ENCODE results near the gene RNF214. TPM values are rescaled to one million over a fixed set of nuclear protein-coding genes. Genes with fewer than 3 reads are reported as not detected.

Gene RNF214
- total and polyA plus RNA-seq, 2 of the 13 experiments (the other 11 are each of a cell fraction or from before 2014, with no cell fraction given), result 10.7 to 12.6 TPM

GRCh38 chr11:117232092-117232878 is at the start of gene RNF214 (continued):
- TF ChIP-seq, protein P1, sequence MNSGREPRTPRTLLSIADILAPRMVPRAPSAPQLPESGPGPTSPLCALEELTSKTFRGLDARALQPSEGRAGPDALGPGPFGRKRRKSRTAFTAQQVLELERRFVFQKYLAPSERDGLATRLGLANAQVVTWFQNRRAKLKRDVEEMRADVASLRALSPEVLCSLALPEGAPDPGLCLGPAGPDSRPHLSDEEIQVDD (CRISPR knock-in tag; IDR thresholded peaks at IDR 0.05; ENCODE audit: borderline replicate concordance), result no peak
- TF ChIP-seq ERF (CRISPR knock-in tag; IDR thresholded peaks at IDR 0.05) (0 out of 2 replicates have a peak, but pooled peaks have one; percentile 17), NBN (conservative IDR thresholded peaks at IDR 0.05) (no peak), GATAD1 (CRISPR knock-in tag; IDR thresholded peaks at IDR 0.05) (peak; percentile 65), THAP11 (CRISPR knock-in tag; IDR thresholded peaks at IDR 0.05) (peak; percentile 89), FOXA1 (IDR thresholded peaks at IDR 0.05) (no peak), FOXA1 (CRISPR knock-in tag; IDR thresholded peaks at IDR 0.05) (no peak), TP53 (CRISPR knock-in tag; conservative IDR thresholded peaks at IDR 0.05) (0 out of 2 replicates have a peak, but pooled peaks have one; percentile 54), ARID4A (CRISPR knock-in tag; IDR thresholded peaks at IDR 0.05; ENCODE audit: borderline replicate concordance) (peak; percentile 42; the same call in 1 of the 2 replicates), KDM2A (CRISPR knock-in tag; IDR thresholded peaks at IDR 0.05; ENCODE audit: borderline replicate concordance, low read depth) (peak; percentile 38; the same call in 1 of the 2 replicates), GABPA (IDR thresholded peaks at IDR 0.05; ENCODE audit: low read depth, low read length) (peak; percentile 81), GABPA (CRISPR knock-in tag; IDR thresholded peaks at IDR 0.05; ENCODE audit: low read depth) (peak; percentile 38), MAZ (IDR thresholded peaks at IDR 0.05; ENCODE audit: borderline replicate concordance, low read depth, low read length) (no peak; the same call in 1 of the 2 replicates), MAZ (CRISPR knock-in tag; IDR thresholded peaks at IDR 0.05; ENCODE audit: low read depth) (peak; percentile 76), ZNF776 (CRISPR knock-in tag; IDR thresholded peaks at IDR 0.05) (no peak), CTCF (CRISPR knock-in tag; IDR thresholded peaks at IDR 0.05) (peak; percentile 74), TRIM22 (IDR thresholded peaks at IDR 0.05) (no peak)
- TF ChIP-seq, protein P2, sequence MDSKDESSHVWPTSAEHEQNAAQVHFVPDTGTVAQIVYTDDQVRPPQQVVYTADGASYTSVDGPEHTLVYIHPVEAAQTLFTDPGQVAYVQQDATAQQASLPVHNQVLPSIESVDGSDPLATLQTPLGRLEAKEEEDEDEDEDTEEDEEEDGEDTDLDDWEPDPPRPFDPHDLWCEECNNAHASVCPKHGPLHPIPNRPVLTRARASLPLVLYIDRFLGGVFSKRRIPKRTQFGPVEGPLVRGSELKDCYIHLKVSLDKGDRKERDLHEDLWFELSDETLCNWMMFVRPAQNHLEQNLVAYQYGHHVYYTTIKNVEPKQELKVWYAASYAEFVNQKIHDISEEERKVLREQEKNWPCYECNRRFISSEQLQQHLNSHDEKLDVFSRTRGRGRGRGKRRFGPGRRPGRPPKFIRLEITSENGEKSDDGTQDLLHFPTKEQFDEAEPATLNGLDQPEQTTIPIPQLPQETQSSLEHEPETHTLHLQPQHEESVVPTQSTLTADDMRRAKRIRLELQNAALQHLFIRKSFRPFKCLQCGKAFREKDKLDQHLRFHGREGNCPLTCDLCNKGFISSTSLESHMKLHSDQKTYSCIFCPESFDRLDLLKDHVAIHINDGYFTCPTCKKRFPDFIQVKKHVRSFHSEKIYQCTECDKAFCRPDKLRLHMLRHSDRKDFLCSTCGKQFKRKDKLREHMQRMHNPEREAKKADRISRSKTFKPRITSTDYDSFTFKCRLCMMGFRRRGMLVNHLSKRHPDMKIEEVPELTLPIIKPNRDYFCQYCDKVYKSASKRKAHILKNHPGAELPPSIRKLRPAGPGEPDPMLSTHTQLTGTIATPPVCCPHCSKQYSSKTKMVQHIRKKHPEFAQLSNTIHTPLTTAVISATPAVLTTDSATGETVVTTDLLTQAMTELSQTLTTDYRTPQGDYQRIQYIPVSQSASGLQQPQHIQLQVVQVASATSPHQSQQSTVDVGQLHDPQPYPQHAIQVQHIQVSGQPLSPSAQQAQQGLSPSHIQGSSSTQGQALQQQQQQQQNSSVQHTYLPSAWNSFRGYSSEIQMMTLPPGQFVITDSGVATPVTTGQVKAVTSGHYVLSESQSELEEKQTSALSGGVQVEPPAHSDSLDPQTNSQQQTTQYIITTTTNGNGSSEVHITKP (CRISPR knock-in tag; IDR thresholded peaks at IDR 0.05; ENCODE audit: low read depth), result peak; percentile 80

Measured in HepG2 (cell line).